Hematopoietic multipotent progenitor cell treated with erythropoietin and hydrocortisone succinate and interleukin-3 and kit ligand, for 6 days (in vitro differentiated cells): ENCODE results near the gene TNFRSF25.
"Not testable (repeated sequence)": the region's sequence is repeated elsewhere in the genome, so short reads cannot be mapped to it uniquely, and the experiment has no call there.

Source experiments
- DNase-seq: peaks from one replicate; pipeline ENCODE4 v3.0.0-alpha.2; 2015

TNFRSF25 gene

GRCh38 chr1:6429660-6430411 lies 36.1 kb downstream of the TNFRSF25 start:
- DNase-seq: peak; percentile 55

- not testable (repeated sequence) for DNase-seq
Observed at GRCh38 chr1:6428453-6428852, 37.5 kb downstream of the TNFRSF25 start.

GRCh38 chr1:6427441-6428390 lies 38.3 kb downstream of the TNFRSF25 start:
- no peak for DNase-seq

GRCh38 chr1:6426972-6427350 lies 39.0 kb downstream of the TNFRSF25 start:
- no peak for DNase-seq

- no peak for DNase-seq
Observed at GRCh38 chr1:6426277-6426971, 39.5 kb downstream of the TNFRSF25 start.

GRCh38 chr1:6425658-6426057 lies 40.3 kb downstream of the TNFRSF25 start:
- no peak for DNase-seq

- DNase-seq: no peak
Observed at GRCh38 chr1:6424619-6425593, 41.1 kb downstream of the TNFRSF25 start, which contains the start of gene ESPN. TSS of gene ESPN (plus strand) at chr1:6424776. CDS start at chr1:6424956, 180 bp downstream.

- no peak for DNase-seq
Observed at GRCh38 chr1:6424000-6424565, 41.9 kb downstream of the TNFRSF25 start.

- DNase-seq: peak; percentile 80
Observed at GRCh38 chr1:6423321-6423999, 42.5 kb downstream of the TNFRSF25 start.

- no peak for DNase-seq
Observed at GRCh38 chr1:6421266-6421665, 44.7 kb downstream of the TNFRSF25 start.

- DNase-seq: peak; percentile 83
Observed at GRCh38 chr1:6420454-6421042, 45.4 kb downstream of the TNFRSF25 start.

- peak; percentile 67 for DNase-seq
Observed at GRCh38 chr1:6419804-6420453, 46.0 kb downstream of the TNFRSF25 start, which contains the start of gene HES2. TSS of gene HES2 (minus strand) at chr1:6419919. CDS start at chr1:6419820, 99 bp downstream.

GRCh38 chr1:6419397-6419803 lies 46.6 kb downstream of the TNFRSF25 start:
- no peak for DNase-seq

GRCh38 chr1:6418668-6419396 lies 47.1 kb downstream of the TNFRSF25 start:
- DNase-seq: no peak

- no peak for DNase-seq
Observed at GRCh38 chr1:6417961-6418667, 47.9 kb downstream of the TNFRSF25 start.

- no peak for DNase-seq
Observed at GRCh38 chr1:6416906-6417305, 49.1 kb downstream of the TNFRSF25 start.

- no peak for DNase-seq
Observed at GRCh38 chr1:6416295-6416656, 49.7 kb downstream of the TNFRSF25 start.

GRCh38 chr1:6414881-6415626 lies 50.9 kb downstream of the TNFRSF25 start:
- no peak for DNase-seq
